Neural cell (in vitro differentiated cells): ENCODE results near the gene CXCR1.

Experiments used
- EZH2 ChIP-seq: fragments of 200-600, 300-800 bp; shearing (Covaris generic), sonication (generic); IDR thresholded peaks from 2 replicates; pipeline ENCODE4 v1.6.1; 2014; ENCODE audit warnings: antibody characterized with exemption, low read length, borderline replicate concordance, mild to moderate bottlenecking; ENCODE audit not compliant: insufficient read depth, poor library complexity, severe bottlenecking
- RAD21 ChIP-seq: fragments of 450-650 bp; conservative IDR thresholded peaks from 2 replicates; pipeline ENCODE4 v1.6.1; 2014; ENCODE audit warnings: antibody characterized with exemption, mild to moderate bottlenecking, moderate library complexity
- TAF1 ChIP-seq: IDR thresholded peaks from 2 replicates; pipeline ENCODE4 v1.6.1; 2012; ENCODE audit warnings: low read depth
- TF ChIP-seq, protein P1 (sequence below): fragments of 450-650 bp; IDR thresholded peaks from 2 replicates; pipeline ENCODE4 v1.5.1; 2014; ENCODE audit warnings: antibody characterized with exemption, mild to moderate bottlenecking, moderate library complexity; ENCODE audit not compliant: poor library complexity, severe bottlenecking

DNA sequence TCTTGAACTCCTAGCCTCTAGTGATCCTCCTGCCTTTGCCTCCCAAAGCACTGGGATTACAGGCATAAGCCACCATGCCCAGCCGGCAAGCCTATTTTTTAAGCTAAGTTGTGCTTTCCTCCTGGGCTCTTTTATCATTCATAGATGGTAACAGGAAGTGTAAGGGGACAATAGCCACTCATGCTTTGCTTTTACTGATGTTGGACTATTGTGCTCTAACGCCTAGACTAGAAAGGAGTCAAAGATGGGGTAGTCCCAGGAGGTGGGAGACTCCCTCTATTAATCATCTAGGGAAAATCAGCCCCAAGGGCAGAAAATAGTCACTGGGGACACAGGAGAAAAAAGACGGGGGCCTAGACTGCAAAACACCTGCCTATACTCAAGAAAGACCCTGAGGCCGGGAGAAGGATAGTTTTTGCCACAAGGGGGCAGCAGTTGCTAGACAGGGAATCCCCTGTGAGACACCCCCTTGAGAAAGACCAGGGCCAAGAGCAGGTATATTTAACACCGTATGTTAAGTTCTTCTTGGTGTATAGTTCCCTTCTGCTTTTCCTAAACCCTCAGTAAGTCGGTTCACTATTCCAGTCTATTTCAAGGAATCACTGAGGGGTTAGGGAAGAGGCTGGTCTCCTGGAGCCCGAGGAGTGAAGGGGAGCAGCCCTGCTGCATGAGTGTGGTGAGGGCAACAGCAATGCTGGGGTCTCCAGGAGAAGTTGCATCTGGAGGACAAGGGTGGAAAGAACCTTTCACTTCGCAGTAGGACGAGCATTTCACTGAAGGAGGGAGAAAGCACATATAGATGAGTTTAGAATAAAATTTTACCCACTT is 2.1 kb upstream of the CXCR1 start:
- TF ChIP-seq, protein P1, sequence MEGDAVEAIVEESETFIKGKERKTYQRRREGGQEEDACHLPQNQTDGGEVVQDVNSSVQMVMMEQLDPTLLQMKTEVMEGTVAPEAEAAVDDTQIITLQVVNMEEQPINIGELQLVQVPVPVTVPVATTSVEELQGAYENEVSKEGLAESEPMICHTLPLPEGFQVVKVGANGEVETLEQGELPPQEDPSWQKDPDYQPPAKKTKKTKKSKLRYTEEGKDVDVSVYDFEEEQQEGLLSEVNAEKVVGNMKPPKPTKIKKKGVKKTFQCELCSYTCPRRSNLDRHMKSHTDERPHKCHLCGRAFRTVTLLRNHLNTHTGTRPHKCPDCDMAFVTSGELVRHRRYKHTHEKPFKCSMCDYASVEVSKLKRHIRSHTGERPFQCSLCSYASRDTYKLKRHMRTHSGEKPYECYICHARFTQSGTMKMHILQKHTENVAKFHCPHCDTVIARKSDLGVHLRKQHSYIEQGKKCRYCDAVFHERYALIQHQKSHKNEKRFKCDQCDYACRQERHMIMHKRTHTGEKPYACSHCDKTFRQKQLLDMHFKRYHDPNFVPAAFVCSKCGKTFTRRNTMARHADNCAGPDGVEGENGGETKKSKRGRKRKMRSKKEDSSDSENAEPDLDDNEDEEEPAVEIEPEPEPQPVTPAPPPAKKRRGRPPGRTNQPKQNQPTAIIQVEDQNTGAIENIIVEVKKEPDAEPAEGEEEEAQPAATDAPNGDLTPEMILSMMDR, result no peak
- TF ChIP-seq RAD21 (no peak), TAF1 (no peak), EZH2 (no peak)
